ENCODE results near the gene IL18. TPM values are rescaled to one million over a fixed set of nuclear protein-coding genes. Genes with fewer than 3 reads are reported as not detected.
"Not testable (repeated sequence)": the region's sequence is repeated elsewhere in the genome, so short reads cannot be mapped to it uniquely, and the experiment has no call there.

Gene IL18
- polyA plus RNA-seq, 4 donors = 6.3 to 11.2 (median 8.8) TPM

DNA sequence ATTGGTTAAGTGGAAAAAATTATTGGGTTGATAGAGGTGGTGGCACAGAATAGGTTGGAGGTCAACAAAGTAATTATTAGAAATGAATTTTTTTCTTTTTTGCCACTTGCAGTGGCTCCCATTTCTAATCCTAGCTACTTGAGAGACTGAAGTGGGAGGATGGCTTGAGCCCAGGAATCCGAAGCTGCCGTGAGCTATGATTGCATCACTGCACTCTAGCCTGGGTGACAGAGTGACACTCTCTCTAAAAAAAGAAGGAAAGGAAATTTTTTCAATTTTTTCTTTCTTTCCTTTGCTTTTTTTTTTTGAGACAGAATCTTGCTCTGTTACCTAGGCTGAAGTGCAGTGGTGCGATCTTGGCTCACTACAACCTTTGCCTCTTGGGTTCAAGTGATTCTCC lies 9.3 kb upstream of the IL18 start:
- DNase-seq (ENCODE audit: low read depth in 4 of 4, low spot score in 3 of 4) = no peak

DNA sequence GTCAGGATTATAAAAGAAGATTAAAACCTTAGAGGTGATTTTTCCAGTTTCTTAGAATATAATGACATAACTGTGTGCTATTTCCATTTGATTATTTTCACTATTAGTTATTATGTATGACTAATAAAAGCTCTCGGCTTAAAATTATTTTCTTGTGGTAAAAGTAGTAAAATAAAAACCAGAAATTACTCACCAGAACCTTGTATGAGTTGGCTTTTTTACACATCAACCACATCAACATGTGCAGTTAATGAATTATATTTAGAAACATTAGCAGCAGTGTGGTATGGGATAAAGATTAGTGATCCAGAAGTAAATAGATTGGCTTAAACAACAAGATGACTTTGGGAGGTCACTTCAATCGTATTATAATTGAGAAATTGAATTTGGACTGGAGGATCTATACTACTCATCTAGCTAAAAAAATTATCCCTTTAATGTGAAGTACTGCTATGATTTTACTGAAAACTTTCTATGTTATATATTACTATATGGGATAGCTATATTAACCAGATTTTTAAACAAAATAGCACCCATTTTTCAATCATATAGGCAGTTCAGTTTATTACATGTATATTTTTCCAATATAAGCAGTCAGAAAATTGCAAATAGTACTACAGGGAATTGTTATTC lies 8.6 kb upstream of the IL18 start:
- DNase-seq (ENCODE audit: low read depth in 4 of 4, low spot score in 3 of 4) = no peak

DNA sequence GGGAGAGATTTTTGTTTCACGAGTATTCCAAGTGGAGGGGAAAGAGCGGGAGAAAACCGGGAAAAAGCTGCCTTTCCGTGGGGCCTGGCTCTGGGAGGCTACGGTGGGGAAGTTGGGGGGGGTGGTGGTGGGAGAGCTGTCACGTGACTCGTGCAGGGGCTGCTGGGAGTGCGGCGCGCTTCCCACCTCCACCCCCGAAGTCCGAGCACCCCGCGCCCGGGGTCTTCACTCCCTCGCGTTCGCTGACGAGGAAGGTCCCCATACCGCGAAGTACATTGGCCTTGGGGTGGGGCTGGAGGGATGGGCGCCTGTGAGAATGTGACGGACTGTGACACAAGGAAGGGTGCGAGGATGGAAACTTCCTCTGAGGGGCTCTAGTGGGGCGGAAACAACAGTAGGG lies 3.3 kb upstream of the IL18 start, which contains the start of gene TEX12:
Gene TEX12 (plus strand): TSS at position 228 of the 400 bp plus-strand sequence. CDS start 1,897 bp downstream, outside the sequence.
- DNase-seq (ENCODE audit: low read depth in 4 of 4, low spot score in 3 of 4) = no peak

DNA sequence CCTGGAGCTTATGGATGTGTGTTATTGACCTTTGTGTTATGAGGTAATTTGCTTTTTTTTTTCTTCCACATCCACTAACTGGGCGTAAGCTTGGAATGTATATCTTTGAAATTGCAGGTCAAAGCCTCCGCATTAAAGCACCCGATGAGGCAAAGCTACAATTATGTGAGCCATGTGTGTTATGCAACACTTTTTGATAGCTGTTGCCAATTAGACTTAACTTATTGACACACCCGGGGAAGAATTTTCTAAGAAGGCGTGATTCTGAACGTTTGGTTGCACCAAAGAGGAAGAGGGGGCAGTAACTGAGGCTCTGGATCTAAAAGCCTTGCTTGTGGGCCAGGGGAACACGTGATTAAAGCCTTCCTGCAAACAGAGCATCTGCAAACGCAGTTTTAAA lies 2.7 kb upstream of the IL18 start:
- DNase-seq (ENCODE audit: low read depth in 4 of 4, low spot score in 3 of 4) = no peak

DNA sequence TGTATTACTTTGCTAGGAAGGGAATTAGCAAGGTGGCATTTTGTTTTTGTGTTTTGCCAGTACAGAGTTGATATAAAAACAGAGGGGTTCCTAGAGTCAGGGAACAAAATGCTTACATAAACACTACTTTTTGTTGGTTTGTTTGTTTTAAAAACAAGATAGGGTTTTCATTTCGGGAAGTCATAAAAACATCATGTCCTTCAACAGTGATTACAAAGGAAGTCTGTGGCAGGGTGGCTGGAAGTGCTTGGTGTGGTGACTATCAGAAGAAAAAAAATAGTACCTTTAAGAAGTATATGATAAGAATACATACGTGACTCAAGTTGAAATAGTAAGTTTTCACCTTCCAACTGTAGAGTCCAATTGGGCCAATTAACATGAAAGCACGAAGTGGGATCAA lies 1.2 kb upstream of the IL18 start:
- DNase-seq (ENCODE audit: low read depth in 4 of 4, low spot score in 3 of 4) = no peak

DNA sequence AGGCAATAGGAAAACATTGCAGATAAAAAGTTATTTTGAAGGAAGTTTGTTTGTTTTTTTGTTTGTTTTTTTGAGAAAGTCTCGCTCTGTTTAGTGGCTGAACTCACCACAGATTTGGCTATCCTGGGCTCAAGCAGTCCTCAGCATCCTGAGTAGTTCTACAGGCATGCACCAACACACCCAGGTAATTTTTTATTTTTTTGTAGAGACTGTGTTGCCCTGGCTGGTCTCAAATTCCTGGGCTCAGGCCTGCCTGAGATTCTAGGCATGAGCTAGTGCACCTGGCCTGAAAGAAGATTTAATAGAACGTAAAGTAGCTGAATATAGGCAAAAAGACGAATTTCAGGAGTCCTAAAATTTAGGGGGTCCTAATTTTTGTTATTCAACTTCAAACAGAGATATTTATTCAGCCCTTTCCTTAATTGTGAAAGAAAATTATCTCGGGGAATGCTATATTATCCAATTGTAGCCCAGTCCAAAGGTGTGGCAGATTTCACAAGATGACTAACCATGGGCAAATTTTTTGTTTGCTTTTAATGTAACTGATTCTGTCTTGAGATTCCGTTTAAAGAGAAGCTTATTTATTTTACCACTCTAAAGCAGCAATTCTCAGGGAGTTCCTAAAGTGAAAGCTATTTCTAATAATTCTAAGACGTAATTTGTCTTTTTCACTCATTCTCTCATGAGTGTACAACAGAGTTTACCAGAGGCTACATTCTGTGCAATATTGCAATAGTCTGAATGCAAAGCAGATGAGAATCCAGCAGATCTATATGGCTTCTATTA lies 940 bp downstream of the IL18 start:
- DNase-seq (ENCODE audit: low read depth in 4 of 4, low spot score in 3 of 4) = no peak

DNA sequence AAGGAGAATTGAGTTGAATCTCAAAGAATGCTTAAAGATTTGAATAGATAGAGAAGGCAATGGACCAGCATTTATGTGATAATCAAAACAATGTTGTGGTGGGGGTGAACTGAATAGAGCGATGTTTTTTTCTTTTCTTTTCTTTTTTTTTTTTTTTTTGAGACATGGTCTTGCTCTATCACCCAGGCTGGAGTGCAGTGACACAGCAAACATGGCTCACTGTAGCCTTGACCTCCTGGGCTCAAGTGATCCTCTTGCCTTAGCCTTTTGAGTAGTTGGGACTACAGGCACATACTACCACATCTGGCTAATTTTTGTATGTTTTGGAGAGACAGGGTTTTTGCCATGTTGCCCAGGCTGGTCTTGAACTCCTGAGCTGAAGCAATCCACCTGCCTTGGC lies 1.7 kb downstream of the IL18 start:
- not testable (repeated sequence) for DNase-seq (ENCODE audit: low read depth in 4 of 4, low spot score in 3 of 4)

DNA sequence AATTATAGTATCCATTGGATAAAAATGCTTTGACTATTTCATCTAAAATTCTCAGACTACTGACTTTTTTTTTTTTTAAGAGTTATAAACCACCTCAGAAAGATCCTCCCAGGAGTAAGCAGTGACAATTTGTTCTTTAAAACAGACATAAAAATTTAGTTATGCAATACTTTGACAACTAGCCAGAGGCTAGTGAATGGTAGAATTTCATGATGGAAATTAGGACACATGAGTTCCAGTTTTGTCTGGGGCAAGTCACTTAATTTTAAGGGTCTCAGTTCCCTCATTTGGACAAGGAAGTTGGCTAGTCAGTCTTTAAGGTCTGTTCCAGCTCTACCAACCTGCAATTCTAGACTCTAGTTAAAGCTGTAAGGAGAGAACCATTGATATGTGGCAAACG lies 2.9 kb downstream of the IL18 start:
- DNase-seq (ENCODE audit: low read depth in 4 of 4, low spot score in 3 of 4) = no peak

DNA sequence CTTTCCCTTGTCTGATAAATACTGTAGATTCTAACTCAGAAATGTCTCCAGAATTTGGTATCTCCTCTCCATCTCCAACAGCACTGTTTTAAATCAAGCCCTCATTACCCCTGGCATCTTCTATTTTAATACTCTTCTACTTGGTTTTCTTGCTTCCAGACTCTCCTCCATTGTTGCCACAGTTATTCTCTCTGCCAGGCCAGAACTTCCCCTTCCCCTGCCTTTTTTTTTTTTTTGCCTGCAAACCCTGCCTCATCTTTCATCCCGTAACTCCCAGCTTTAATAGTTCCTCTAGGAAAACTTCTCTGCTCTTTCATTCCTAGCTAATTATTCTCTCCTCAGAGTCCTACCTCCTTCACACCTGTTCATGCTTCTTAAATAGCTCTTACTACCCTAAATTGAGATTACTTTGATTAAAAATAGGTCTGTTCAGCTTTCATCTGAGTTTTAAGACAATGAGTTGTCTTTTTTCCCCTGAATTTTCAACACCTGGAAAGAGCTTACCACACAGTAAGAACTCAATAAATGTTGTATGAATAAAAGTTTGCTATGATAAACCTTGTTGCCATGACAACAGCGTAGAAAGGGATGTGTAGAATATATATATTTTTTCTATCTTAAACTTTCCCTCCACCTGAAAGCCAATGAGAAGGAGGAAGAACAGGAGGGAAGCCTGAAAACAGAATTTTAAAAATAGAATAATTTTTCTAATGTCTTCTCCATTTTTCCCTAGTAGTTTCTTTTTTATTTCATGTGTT lies 3.6 kb downstream of the IL18 start:
- no peak for DNase-seq (ENCODE audit: low read depth in 4 of 4, low spot score in 3 of 4)

DNA sequence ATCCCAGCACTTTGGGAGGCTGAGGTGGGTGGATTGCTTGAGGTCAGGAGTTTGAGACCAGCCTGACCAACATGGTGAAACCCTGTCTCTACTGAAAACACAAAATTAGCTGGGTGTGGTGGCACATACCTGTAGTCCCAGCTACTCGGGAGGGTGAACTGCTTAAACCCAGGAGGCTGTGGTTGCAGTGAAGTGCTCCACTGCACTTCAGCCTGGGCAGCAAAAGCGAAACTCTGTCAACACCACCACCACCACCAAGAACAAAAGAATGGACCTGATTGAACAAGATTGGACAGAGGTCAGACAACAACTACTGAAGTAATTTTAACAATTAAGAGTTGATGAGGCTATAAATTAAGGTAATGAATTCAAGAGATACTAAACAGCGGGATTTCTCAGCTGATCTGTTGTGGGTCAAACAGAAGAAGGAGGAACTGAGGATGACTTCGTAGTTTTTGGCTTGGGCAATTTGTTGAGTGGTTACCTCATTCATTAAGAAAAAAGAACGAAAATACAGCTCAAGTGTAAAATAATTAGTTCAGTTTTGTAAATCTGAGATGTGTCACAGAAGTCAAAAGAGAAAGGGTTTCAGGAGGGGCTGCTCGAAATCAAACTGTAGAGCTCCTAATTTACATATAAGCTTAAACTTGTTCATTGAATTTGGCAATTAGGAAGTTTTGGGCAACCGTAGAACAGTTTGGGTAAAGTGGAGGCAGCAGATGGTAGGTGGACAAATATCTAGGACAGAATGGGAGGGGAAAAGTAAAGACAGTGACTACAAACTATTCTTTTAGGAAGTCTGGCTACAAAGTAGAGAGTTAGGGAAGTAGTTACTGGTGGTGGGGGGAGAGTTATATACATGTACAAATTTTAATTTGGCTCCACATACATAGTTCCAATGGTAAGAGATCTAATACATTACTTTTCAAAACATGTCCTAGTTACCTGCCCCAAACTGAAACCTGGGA lies 4.5 kb downstream of the IL18 start:
- DNase-seq (ENCODE audit: low read depth in 4 of 4, low spot score in 3 of 4) = no peak

DNA sequence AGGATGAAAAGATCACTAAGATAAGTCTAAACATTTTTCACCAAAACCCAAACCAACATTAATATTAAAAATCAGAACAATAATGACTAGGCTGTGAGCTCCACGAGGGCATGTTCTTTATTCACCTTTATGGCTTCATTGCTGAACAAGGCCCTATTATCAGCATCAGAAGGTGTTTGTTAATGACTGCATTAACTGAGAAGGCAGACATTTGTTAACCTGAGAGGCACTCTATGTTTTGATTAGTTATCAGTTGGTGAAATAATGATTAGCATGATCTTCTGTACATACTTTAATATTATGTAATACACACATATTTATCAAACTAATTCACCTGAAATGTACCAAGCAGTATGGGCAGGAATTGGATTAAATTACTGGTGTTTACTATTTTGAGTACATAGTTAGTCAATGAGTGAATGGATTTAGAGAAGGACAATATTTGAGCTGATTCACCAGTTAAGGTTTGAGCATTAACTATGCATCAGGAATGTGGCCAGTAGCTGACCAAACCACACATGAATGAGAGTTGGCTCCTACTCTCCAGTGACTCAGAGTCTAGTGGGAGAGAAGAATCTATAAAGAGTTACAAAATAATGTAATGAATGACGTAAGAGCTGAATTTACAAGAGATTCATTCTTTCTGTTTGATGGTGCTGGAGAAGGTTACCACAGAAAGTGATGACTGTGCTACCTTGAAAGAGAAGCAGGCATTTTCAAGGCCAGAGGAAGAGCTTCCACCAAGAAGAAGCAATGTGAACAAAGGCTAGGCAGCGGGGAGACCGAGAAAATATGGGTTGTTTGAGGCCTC lies 6.7 kb downstream of the IL18 start:
- no peak for DNase-seq (ENCODE audit: low read depth in 4 of 4, low spot score in 3 of 4)

DNA sequence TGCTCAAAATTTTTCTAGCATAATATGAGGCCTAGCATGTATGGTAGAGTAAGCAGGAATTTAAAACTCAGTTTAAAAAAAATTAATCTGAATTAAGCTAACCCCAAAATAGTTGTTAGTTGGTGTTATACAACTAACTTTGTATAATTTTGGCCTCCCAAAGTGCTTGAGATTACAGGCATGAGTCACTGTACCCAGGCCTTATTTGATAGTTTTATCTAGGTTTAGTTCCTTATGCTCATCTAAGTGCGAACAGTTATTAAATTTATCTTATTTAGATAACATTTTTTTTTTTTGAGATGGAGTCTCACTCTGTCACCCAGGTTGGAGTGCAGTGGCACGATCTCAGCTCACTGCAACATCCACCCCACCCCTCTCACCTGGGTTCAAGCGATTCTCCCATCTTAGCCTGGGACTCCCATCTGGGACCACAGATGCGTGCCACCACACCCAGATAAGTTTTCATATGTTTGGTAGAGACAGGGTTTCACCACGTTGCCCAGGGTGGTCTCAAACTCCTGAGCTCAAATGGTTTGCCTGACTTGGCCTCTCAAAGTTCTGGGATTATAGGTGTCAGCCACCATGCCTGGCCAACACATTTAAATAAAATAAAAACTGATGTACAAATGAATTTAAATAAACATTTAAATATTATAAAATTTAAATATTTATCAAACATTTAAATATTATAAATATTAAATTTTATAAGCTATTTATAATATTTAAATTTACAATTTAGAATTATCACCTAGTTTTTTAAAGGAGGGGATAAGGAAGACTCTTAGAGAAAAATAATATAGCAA lies 7.5 kb downstream of the IL18 start:
- no peak for DNase-seq (ENCODE audit: low read depth in 4 of 4, low spot score in 3 of 4)

DNA sequence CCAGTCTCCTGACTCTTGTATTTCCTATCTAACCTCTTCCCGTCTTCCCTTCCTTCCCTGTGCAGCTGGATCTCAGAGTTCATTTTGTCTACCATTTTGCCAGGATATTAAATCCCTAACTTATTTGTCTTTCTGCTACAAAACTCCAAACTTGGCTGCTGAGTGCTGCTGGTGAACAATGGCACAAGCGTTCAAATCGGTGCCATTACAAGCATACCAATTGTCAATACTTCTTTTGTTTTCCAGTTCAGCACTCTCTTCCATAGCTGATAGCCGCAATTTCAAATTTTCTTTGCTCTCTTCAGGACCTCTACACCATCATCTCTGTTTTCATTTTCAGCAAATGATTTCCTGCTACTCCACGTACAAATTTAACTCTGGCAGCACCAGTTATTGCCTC lies 13.4 kb downstream of the IL18 start:
- no peak for DNase-seq (ENCODE audit: low read depth in 4 of 4, low spot score in 3 of 4)

DNA sequence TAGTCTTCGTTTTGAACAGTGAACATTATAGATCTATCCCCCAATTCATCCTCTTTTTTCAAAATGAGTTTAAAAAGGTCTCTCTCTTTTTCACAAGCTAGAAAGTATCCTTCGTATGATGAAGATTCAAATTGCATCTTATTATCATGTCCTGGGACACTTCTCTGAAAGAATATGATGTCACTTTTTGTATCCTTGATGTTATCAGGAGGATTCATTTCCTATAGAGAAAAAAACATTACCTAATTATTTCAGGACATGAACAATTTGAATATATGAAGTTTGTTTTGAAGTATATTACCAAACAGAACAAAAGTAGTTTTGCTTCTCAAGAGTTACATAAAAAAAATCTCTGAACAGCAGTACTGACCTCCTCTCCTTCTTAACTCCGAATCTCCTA lies 20.3 kb downstream of the IL18 start:
- no peak for DNase-seq (ENCODE audit: low read depth in 4 of 4, low spot score in 3 of 4)

DNA sequence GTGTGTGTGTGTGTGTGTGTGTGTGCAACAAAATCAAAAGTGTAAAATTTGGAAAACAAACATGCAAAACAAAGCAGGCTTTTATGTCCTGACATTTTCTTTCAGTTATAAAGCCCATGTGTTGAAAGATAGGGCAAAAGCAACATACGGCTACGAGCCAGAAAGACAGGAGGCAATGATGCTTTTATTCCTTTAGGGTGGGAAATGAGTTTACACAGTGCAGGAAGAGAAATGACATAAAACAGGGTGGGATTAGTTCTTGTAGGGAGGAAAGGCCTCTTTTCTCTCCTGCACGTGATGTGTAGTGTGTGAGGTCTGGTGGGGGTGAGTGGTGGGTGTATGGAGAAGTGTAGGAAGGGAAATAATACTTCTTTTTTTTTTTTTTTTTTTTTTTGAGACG lies 29.4 kb downstream of the IL18 start:
- DNase-seq (ENCODE audit: low read depth in 4 of 4, low spot score in 3 of 4) = no peak

DNA sequence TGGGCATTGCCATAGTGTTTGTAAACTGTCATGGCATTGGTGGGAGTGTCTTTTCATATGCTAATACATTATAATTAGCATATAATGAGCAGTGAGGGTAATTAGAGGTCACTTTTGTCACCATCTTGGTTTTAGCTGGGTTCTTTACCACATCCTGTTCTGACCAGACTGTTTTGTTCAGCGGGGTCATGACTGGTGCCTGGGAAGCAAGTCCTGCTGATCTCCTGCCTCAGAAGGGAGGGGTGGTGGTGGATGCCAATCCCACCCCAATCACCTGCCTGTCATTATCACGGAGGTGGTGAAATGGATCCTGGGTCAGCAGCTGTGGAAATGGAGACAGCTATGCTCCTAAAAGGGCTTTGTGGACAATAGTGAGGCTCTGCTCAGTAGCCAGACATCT lies 31.2 kb downstream of the IL18 start:
- no peak for DNase-seq (ENCODE audit: low read depth in 4 of 4, low spot score in 3 of 4)

DNA sequence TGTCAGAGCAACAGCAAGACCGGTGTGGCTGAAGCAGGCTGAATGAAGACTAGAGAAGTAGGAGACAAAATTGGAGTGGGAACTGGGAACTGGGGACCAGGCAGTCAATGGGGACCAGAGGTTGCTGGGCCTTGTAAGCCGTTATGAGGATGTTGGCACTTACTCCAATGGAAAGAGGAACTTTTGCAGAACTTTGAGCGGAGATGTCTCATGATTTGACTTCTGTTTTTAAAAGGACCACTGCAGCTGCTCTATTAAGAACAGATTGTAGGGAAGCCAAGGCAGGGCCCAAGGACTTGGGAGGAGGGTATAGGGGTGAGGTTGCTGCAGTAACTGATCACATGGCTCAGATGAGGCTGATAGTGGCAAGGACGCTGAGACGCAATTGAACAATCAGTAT lies 34.2 kb downstream of the IL18 start:
- no peak for DNase-seq (ENCODE audit: low read depth in 4 of 4, low spot score in 3 of 4)

DNA sequence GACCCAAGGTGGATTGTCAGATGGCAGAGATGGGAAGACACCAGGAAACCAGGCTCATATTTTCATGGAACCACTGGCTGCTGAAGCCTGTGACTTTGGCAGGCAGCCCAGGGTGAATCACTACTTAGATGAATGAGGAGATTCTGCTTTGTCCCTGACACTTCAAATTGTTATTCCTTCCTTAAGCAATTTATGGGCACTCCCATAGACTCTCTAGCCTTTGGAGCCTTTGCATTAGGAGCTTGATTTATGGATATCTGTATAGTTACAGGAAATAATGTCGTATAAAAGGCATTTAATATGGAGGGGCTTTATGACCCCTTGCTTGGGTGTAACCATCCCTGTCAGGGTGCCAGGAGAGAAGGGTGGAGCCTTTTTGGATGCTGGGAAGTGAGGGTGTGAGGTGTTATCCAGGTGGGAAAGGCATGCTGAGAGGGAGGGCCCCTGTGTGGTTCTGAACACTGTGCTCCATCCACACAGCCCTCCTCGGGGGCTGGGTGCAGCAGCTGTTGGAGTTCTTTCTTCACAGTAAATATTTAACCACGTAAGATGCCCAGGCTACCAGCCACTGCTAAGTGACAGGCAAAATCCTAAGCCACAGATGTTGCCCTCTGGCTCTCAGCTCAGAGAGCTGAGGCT lies 35.3 kb downstream of the IL18 start:
- peak in 1 of 4 donors; percentile 7 for DNase-seq (ENCODE audit: low read depth in 4 of 4, low spot score in 3 of 4)

Data from right renal pelvis (tissue), 4 donors.